ENCODE measurements around the gene CYP8B1. TPM values are rescaled to one million over a fixed set of nuclear protein-coding genes. Genes with fewer than 3 reads are reported as not detected.

Gene CYP8B1
- total RNA-seq, 1 experiment from 2014 or later = 0.12 TPM

DNA sequence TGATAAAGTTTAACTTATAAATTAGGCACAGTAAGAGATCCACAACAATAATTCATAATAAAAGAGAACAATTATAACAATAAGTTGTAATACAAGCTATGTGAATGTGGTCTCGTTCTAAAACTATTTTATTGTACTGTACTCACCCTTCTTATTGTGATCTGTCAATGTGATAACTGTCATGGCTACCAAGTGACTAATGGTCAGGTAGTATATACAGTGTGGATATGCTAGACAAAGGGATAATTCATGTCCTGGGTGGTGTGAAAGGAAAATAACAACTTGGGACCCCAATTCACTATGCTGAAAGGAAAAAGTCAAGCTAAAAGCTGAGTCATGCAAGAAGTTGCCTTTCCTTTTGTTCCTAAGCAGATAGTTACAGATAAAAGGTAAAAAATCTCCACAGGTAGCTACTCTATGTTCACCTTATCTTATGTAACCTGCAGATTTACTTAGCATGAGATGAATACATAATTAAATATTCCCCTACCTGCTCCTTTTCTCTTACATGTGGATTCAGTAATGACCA lies 10.7 kb upstream of the CYP8B1 start:
- no TSS peak for BruUV-seq (replicated peaks)
- Histone ChIP-seq H3K36me3 (ENCODE audit: control insufficient read depth in 1 of 2, insufficient read depth in 2 of 2, low read length in 2 of 2) (no peaks in the 10 kb centered on the region), H3K79me2 (ENCODE audit: insufficient read depth, low read length) (no peaks in the 10 kb centered on the region), H4K20me1 (ENCODE audit: insufficient read depth) (no peaks in the 10 kb centered on the region), H3K4me1 (ENCODE audit: control insufficient read depth in 1 of 2, insufficient read depth in 2 of 2, low read length in 2 of 2) (peaks cover 0 to 3% of the 10 kb centered on the region in 2 experiments; a peak in 2 of 4 replicates), H3K4me3 (replicated peaks in 1 of 2; ENCODE audit: low read depth in 1 of 2, low read length in 2 of 2) (no peak overlapping the region), H3K4me2 (ENCODE audit: low read length) (no peak overlapping the region), H3K27me3 (ENCODE audit: insufficient read depth, low read length) (no peaks in the 10 kb centered on the region), H3K9me3 (ENCODE audit: control insufficient read depth in 1 of 2, insufficient read depth in 1 of 2, low read depth in 1 of 2, low read length in 2 of 2) (no peaks in the 10 kb centered on the region), H3K9ac (ENCODE audit: low read length) (no peak overlapping the region), H3K27ac (ENCODE audit: low read depth, low read length) (no peak overlapping the region), H3K9me2 (ENCODE audit: insufficient read depth) (no peaks in the 10 kb centered on the region), H2AFZ (ENCODE audit: low read depth, low read length, poor library complexity, severe bottlenecking) (no peak overlapping the region)
- ChIA-PET CTCF (no interaction called here), RAD21 (ENCODE audit: low non-redundant PET in 1 of 2, low total read pairs in 2 of 2, uncharacterized antibody in 2 of 2, unreplicated experiment in 2 of 2) (no interaction called here), POLR2A (no interaction called here)
- no peak for ATAC-seq
- no peak for DNase-seq (ENCODE audit: low read depth, low spot score)
- intact Hi-C loops (cut with micrococcal nuclease) = no loop called here
- TF ChIP-seq EZH2phosphoT487 (IDR thresholded peaks at IDR 0.05; ENCODE audit: borderline replicate concordance) (no peak), EZH2 (IDR thresholded peaks at IDR 0.05) (no peak), CBX3 (IDR thresholded peaks at IDR 0.05; ENCODE audit: low read depth) (no peak), TCF7L2 (IDR thresholded peaks at IDR 0.05; ENCODE audit: borderline replicate concordance, extremely low read depth, insufficient read depth, insufficient read length) (no peak), SIN3A (IDR thresholded peaks at IDR 0.05; ENCODE audit: low read depth) (no peak), EGR1 (IDR thresholded peaks at IDR 0.05; ENCODE audit: low read depth) (no peak), RAD21 (IDR thresholded peaks at IDR 0.05; ENCODE audit: low read depth) (no peak), FOSL1 (IDR thresholded peaks at IDR 0.05; ENCODE audit: low read depth) (no peak), JUND (IDR thresholded peaks at IDR 0.05) (no peak), CEBPB (IDR thresholded peaks at IDR 0.05; ENCODE audit: low read depth) (no peak), SP1 (IDR thresholded peaks at IDR 0.05; ENCODE audit: low read depth) (no peak), POLR2AphosphoS5 (IDR thresholded peaks at IDR 0.05; ENCODE audit: low read depth, low read length) (no peak)
- TF ChIP-seq, protein P1, sequence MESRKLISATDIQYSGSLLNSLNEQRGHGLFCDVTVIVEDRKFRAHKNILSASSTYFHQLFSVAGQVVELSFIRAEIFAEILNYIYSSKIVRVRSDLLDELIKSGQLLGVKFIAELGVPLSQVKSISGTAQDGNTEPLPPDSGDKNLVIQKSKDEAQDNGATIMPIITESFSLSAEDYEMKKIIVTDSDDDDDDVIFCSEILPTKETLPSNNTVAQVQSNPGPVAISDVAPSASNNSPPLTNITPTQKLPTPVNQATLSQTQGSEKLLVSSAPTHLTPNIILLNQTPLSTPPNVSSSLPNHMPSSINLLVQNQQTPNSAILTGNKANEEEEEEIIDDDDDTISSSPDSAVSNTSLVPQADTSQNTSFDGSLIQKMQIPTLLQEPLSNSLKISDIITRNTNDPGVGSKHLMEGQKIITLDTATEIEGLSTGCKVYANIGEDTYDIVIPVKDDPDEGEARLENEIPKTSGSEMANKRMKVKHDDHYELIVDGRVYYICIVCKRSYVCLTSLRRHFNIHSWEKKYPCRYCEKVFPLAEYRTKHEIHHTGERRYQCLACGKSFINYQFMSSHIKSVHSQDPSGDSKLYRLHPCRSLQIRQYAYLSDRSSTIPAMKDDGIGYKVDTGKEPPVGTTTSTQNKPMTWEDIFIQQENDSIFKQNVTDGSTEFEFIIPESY (IDR thresholded peaks at IDR 0.05; ENCODE audit: extremely low read depth, insufficient replicate concordance, low read length) = no peak
- TF ChIP-seq, protein P2, sequence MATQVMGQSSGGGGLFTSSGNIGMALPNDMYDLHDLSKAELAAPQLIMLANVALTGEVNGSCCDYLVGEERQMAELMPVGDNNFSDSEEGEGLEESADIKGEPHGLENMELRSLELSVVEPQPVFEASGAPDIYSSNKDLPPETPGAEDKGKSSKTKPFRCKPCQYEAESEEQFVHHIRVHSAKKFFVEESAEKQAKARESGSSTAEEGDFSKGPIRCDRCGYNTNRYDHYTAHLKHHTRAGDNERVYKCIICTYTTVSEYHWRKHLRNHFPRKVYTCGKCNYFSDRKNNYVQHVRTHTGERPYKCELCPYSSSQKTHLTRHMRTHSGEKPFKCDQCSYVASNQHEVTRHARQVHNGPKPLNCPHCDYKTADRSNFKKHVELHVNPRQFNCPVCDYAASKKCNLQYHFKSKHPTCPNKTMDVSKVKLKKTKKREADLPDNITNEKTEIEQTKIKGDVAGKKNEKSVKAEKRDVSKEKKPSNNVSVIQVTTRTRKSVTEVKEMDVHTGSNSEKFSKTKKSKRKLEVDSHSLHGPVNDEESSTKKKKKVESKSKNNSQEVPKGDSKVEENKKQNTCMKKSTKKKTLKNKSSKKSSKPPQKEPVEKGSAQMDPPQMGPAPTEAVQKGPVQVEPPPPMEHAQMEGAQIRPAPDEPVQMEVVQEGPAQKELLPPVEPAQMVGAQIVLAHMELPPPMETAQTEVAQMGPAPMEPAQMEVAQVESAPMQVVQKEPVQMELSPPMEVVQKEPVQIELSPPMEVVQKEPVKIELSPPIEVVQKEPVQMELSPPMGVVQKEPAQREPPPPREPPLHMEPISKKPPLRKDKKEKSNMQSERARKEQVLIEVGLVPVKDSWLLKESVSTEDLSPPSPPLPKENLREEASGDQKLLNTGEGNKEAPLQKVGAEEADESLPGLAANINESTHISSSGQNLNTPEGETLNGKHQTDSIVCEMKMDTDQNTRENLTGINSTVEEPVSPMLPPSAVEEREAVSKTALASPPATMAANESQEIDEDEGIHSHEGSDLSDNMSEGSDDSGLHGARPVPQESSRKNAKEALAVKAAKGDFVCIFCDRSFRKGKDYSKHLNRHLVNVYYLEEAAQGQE (IDR thresholded peaks at IDR 0.05; ENCODE audit: low read depth) = no peak
- TF ChIP-seq, protein P3, sequence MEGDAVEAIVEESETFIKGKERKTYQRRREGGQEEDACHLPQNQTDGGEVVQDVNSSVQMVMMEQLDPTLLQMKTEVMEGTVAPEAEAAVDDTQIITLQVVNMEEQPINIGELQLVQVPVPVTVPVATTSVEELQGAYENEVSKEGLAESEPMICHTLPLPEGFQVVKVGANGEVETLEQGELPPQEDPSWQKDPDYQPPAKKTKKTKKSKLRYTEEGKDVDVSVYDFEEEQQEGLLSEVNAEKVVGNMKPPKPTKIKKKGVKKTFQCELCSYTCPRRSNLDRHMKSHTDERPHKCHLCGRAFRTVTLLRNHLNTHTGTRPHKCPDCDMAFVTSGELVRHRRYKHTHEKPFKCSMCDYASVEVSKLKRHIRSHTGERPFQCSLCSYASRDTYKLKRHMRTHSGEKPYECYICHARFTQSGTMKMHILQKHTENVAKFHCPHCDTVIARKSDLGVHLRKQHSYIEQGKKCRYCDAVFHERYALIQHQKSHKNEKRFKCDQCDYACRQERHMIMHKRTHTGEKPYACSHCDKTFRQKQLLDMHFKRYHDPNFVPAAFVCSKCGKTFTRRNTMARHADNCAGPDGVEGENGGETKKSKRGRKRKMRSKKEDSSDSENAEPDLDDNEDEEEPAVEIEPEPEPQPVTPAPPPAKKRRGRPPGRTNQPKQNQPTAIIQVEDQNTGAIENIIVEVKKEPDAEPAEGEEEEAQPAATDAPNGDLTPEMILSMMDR (IDR thresholded peaks at IDR 0.05 in 2 of 3, conservative IDR thresholded peaks at IDR 0.05 in 1 of 3; ENCODE audit: borderline replicate concordance in 1 of 3, insufficient read depth in 1 of 3, low read depth in 2 of 3, low read length in 2 of 3) = no peak

All from HCT116 (cell line).